PC-9 (cell line): ENCODE measurements around the gene STK39. TPM values are rescaled to one million over a fixed set of nuclear protein-coding genes. Genes with fewer than 3 reads are reported as not detected.
A peak's percentile ranks its signal among the peaks of the same experiment; 100 is the strongest.
"Not testable (repeated sequence)": the region's sequence is repeated elsewhere in the genome, so short reads cannot be mapped to it uniquely, and the experiment has no call there.

Experiments used
- BruUV-seq: library from RNA; stranded (reverse); fragments of 400-500 nt; replicated peaks from 2 replicates; lab custom pipeline; 2021; lab: Mats Ljungman, UMichigan
- CTCF ChIA-PET: fragments of 300-600 bp; sonication (Branson Sonifier 250); formaldehyde crosslinking; loops from one replicate; lab custom pipeline; 2022; ENCODE audit warnings: antibody characterized with exemption; lab: Charles Lee
- POLR2A ChIA-PET: fragments of 300-600 bp; sonication (Branson Sonifier 250); formaldehyde crosslinking; loops from one replicate; lab custom pipeline; 2022; ENCODE audit warnings: antibody characterized with exemption; ENCODE audit not compliant: unreplicated experiment; lab: Charles Lee
- DNase-seq, 2 experiments: peaks; one replicate each; pipeline versions ENCODE4 v3.0.0 to v3.0.0-alpha.2; 2015 to 2022; ENCODE audit warnings: mixed read lengths in 1 of 2
- H2AFZ ChIP-seq: fragments of 200-600 bp; sonication (generic); 2 replicates; pipeline ENCODE4 v1.8.1; 2017; ENCODE audit warnings: antibody characterized with exemption
- H3F3A ChIP-seq: fragments of 200-600 bp; sonication (generic); 2 replicates; pipeline ENCODE4 v1.8.1; 2017; ENCODE audit warnings: antibody characterized with exemption, mild to moderate bottlenecking, low read depth; ENCODE audit not compliant: insufficient read depth
- H3K27ac ChIP-seq: fragments of 200-600 bp; sonication (generic); 2 replicates; pipeline ENCODE4 v1.6.1; 2016; ENCODE audit warnings: mixed run types
- H3K27me3 ChIP-seq: fragments of 200-600 bp; sonication (generic); 2 replicates; pipeline ENCODE4 v1.6.1; 2016; ENCODE audit warnings: low read depth, mixed run types; ENCODE audit not compliant: insufficient read depth
- H3K36me3 ChIP-seq: fragments of 200-600 bp; sonication (generic); 2 replicates; pipeline ENCODE4 v1.6.1; 2016; ENCODE audit warnings: low read depth, mixed run types
- H3K4me1 ChIP-seq: fragments of 200-600 bp; sonication (generic); replicated peaks from 2 replicates; pipeline ENCODE4 v1.6.1; 2016; ENCODE audit warnings: mixed run types; ENCODE audit not compliant: insufficient read depth
- H3K4me2 ChIP-seq: fragments of 200-600 bp; sonication (generic); 2 replicates; pipeline ENCODE4 v1.6.1; 2017; ENCODE audit warnings: mixed run types
- H3K4me3 ChIP-seq: fragments of 200-600 bp; sonication (generic); 2 replicates; pipeline ENCODE4 v1.6.1; 2016; ENCODE audit warnings: mixed run types
- H3K79me2 ChIP-seq: fragments of 200-600 bp; sonication (generic); 2 replicates; pipeline ENCODE4 v1.6.1; 2017; ENCODE audit warnings: low read depth, mixed run types
- H3K9me2 ChIP-seq: fragments of 200-600 bp; sonication (generic); 2 replicates; pipeline ENCODE4 v1.8.1; 2017; ENCODE audit warnings: mild to moderate bottlenecking; ENCODE audit not compliant: insufficient read depth
- H3K9me3 ChIP-seq: fragments of 200-600 bp; sonication (generic); 2 replicates; pipeline ENCODE4 v1.8.1; 2016; ENCODE audit warnings: low read depth; ENCODE audit not compliant: insufficient read depth
- H4K20me1 ChIP-seq: fragments of 200-600 bp; sonication (generic); 2 replicates; pipeline ENCODE4 v1.8.1; 2017; ENCODE audit not compliant: insufficient read depth
- EZH2 ChIP-seq: fragments of 200-600 bp; sonication (generic); IDR thresholded peaks from 2 replicates; pipeline ENCODE4 v1.8.0; 2017; ENCODE audit warnings: antibody characterized with exemption, low read depth
- intact Hi-C: fragments of 100-400 bp; cut with micrococcal nuclease; formaldehyde crosslinking; loops from one replicate; pipeline ENCODE4 v1.10.0; 2022; ENCODE audit not compliant: unreplicated experiment
- total RNA-seq: library from RNA; stranded (reverse); gene quantifications from 2 replicates; pipeline ENCODE4 v1.2.3, GENCODE V29; 2021
- TF ChIP-seq, protein P1 (sequence below): fragments of 200-600 bp; sonication (generic); conservative IDR thresholded peaks from 2 replicates; pipeline ENCODE4 v1.6.1; 2017; ENCODE audit warnings: mixed run types, antibody characterized with exemption, mild to moderate bottlenecking, moderate library complexity

The STK39 gene
- total RNA-seq, 1 experiment from 2014 or later, result 14.5 TPM

DNA sequence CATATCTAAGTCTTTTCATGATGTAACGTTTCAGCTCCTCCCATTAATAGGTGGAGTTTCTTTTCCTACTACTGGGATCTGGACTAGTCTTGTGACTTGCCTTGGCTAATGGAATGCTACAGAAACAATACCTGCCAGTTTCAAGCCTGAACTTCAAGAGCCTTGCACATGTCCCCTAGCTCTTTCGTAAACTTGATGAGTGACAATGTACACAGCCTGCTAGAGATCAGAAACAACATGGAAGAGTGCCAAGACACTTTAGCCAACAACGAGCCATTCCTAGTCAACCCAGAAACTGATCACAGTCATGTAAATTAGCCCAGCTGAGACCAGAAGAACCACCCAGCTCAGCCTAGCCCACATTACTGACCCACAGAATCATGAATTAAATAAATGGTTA, 24.8 kb upstream of the STK39 start:
- no TSS peak for BruUV-seq
- peak in 1 of 2 experiments; percentile 65 for DNase-seq
- no peaks in the 10 kb centered on the region for H4K20me1 ChIP-seq
- POLR2A ChIA-PET, result no interaction called here
- no peak overlapping the region for H3K27ac ChIP-seq
- no peaks in the 10 kb centered on the region for H3K27me3 ChIP-seq
- H3K9me2 ChIP-seq, result no peaks in the 10 kb centered on the region
- H3K36me3 ChIP-seq, result no peaks in the 10 kb centered on the region
- H3K4me2 ChIP-seq, result no peak overlapping the region
- H3K4me1 ChIP-seq, result no peaks in the 10 kb centered on the region; the same call in 1 of the 2 replicates
- CTCF ChIA-PET, result no interaction called here
- TF ChIP-seq, protein P1, sequence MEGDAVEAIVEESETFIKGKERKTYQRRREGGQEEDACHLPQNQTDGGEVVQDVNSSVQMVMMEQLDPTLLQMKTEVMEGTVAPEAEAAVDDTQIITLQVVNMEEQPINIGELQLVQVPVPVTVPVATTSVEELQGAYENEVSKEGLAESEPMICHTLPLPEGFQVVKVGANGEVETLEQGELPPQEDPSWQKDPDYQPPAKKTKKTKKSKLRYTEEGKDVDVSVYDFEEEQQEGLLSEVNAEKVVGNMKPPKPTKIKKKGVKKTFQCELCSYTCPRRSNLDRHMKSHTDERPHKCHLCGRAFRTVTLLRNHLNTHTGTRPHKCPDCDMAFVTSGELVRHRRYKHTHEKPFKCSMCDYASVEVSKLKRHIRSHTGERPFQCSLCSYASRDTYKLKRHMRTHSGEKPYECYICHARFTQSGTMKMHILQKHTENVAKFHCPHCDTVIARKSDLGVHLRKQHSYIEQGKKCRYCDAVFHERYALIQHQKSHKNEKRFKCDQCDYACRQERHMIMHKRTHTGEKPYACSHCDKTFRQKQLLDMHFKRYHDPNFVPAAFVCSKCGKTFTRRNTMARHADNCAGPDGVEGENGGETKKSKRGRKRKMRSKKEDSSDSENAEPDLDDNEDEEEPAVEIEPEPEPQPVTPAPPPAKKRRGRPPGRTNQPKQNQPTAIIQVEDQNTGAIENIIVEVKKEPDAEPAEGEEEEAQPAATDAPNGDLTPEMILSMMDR, result no peak
- TF ChIP-seq EZH2, result no peak
- no peak overlapping the region for H2AFZ ChIP-seq
- H3K4me3 ChIP-seq, result no peak overlapping the region
- H3K79me2 ChIP-seq, result no peaks in the 10 kb centered on the region
- H3K9me3 ChIP-seq, result no peaks in the 10 kb centered on the region
- H3F3A ChIP-seq, result no peaks in the 10 kb centered on the region
- intact Hi-C loops, result no loop called here

DNA sequence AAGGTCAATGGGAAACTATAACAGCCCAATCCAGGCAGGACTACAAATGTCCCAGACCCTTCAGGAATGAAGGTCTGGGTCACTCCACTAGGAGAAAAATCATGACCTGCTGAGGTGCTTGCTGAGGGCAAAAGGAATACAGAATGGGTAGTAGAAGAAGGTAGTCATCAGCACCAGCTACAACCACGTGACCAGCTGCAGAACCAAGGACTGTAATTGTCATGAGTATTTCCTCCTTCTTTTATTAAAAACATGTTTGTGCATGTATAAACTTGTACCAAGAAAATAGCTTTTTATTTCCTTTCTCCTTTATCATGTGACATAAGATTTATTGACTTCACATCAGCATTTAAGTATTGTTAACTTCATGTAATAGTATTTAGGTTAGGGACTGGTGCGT, 15.5 kb upstream of the STK39 start:
- H4K20me1 ChIP-seq, POLR2A ChIA-PET, H3K79me2 ChIP-seq, H3K4me3 ChIP-seq, H3K27me3 ChIP-seq, CTCF ChIA-PET, H2AFZ ChIP-seq, intact Hi-C loops, H3F3A ChIP-seq, H3K4me1 ChIP-seq, H3K27ac ChIP-seq, DNase-seq, H3K4me2 ChIP-seq, BruUV-seq, H3K9me2 ChIP-seq, H3K9me3 ChIP-seq, H3K36me3 ChIP-seq: not testable (repeated sequence)

DNA sequence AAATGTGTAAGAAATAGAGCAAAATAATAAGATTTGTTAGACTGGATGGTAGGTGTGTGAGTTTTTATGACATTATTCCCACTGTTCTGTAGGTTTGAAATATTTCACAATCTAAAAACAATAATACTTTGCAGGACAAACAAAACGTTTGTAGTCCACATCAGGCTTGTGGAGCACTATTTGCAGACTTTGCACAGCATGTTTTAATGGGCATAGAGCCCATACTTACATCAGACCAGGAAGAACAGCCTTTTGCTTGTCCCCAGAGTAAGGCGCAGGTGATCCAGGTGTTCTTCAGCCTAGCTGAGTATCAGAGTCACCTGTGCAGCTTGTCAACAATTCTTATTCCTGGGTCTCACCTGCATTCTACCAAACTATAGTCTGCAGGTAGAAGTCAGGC, 9.1 kb upstream of the STK39 start:
- Histone ChIP-seq H3K79me2 (no peaks in the 10 kb centered on the region), H3K27ac (no peak overlapping the region), H4K20me1 (no peaks in the 10 kb centered on the region), H3F3A (no peaks in the 10 kb centered on the region), H3K9me2 (no peaks in the 10 kb centered on the region), H3K4me3 (no peak overlapping the region), H3K4me1 (peaks cover 11% of the 10 kb centered on the region), H3K27me3 (no peaks in the 10 kb centered on the region), H3K9me3 (peaks cover 4% of the 10 kb centered on the region; the same call in 1 of the 2 replicates), H2AFZ (no peak overlapping the region), H3K4me2 (no peak overlapping the region), H3K36me3 (no peaks in the 10 kb centered on the region)
- intact Hi-C loops, result no loop called here
- ChIA-PET POLR2A (no interaction called here), CTCF (no interaction called here)
- peak in 1 of 2 experiments; percentile 38 for DNase-seq
- no TSS peak for BruUV-seq
- no peak for TF ChIP-seq EZH2
- TF ChIP-seq, protein P1, result no peak

DNA sequence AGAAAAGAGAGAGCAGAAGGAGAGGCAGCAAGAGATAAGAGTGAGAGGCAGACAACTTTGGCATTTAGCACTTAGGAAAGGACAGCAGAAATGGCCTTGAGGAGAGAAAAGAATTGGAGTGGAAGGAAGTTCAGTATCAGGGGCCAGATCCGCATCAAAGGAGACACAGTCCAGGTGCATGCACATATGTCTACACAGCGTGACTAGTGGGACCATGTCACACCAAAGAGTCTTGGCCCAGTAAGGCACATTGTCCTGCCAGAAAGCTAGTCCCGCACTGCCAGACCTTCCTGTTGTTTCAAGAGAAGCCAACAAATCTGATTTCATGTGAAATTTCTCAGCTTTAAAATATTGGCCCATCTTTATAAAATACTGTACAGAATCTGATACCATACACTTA, 8.5 kb upstream of the STK39 start:
- Histone ChIP-seq H3K9me2 (no peaks in the 10 kb centered on the region), H2AFZ (no peak overlapping the region), H3K36me3 (no peaks in the 10 kb centered on the region), H3K79me2 (no peaks in the 10 kb centered on the region), H4K20me1 (no peaks in the 10 kb centered on the region), H3F3A (no peaks in the 10 kb centered on the region), H3K27ac (no peak overlapping the region), H3K4me2 (no peak overlapping the region), H3K9me3 (peaks cover 4% of the 10 kb centered on the region; the same call in 1 of the 2 replicates), H3K4me1 (peaks cover 11% of the 10 kb centered on the region), H3K27me3 (no peaks in the 10 kb centered on the region), H3K4me3 (no peak overlapping the region)
- ChIA-PET POLR2A (no interaction called here), CTCF (no interaction called here)
- intact Hi-C loops, result no loop called here
- TF ChIP-seq EZH2, result no peak
- no peak for DNase-seq
- BruUV-seq, result no TSS peak
